HepG2 (cell line): Measurements from ENCODE around the gene SAPCD1. TPM values are rescaled to one million over a fixed set of nuclear protein-coding genes. Genes with fewer than 3 reads are reported as not detected.
A peak's percentile ranks its signal among the peaks of the same experiment; 100 is the strongest.

Experiments used
- CCAR2 ChIP-seq: fragments of 200-400 bp; formaldehyde crosslinking; optimal IDR thresholded peaks from 2 replicates; pipeline ENCODE3; 2018; ENCODE audit warnings: low read depth, mild to moderate bottlenecking, low read length, moderate library complexity
- CEBPB ChIP-seq: IDR thresholded peaks from 2 replicates; pipeline ENCODE4 v1.6.1; 2011; ENCODE audit warnings: low read depth, low read length, improper control_type of control experiment, borderline replicate concordance
- DMAP1 ChIP-seq: IDR thresholded peaks from 2 replicates; pipeline ENCODE4 v1.6.1; 2016
- ERF ChIP-seq: IDR thresholded peaks from 2 replicates; pipeline ENCODE4 v1.6.1; 2018; ENCODE audit warnings: missing biosample characterization, missing genetic modification reagents
- KDM2A ChIP-seq: sonication (generic); formaldehyde crosslinking; IDR thresholded peaks from 2 replicates; pipeline ENCODE4 v1.4.0; 2020; ENCODE audit warnings: low read depth, missing genetic modification reagents, borderline replicate concordance
- KDM3A ChIP-seq: IDR thresholded peaks from 2 replicates; pipeline ENCODE4 v1.6.1; 2018; ENCODE audit warnings: low read depth, missing compliant biosample characterization
- ZC3H4 ChIP-seq: sonication (generic); formaldehyde crosslinking; IDR thresholded peaks from 2 replicates; pipeline ENCODE4 v1.4.0; 2020; ENCODE audit warnings: missing genetic modification reagents, borderline replicate concordance
- ZNF234 ChIP-seq: sonication (generic); formaldehyde crosslinking; conservative IDR thresholded peaks from 2 replicates; pipeline ENCODE4 v1.5.1; 2020; ENCODE audit warnings: mild to moderate bottlenecking, missing genetic modification reagents
- ZNF790 ChIP-seq: sonication (generic); formaldehyde crosslinking; IDR thresholded peaks from 2 replicates; pipeline ENCODE4 v1.8.0; 2022; ENCODE audit warnings: missing genetic modification reagents, mild to moderate bottlenecking, borderline replicate concordance
- ZNF841 ChIP-seq: sonication (generic); formaldehyde crosslinking; IDR thresholded peaks from 2 replicates; pipeline ENCODE4 v1.8.1; 2023; ENCODE audit warnings: missing genetic modification reagents, borderline replicate concordance
- ZSCAN30 ChIP-seq: sonication (generic); formaldehyde crosslinking; IDR thresholded peaks from 2 replicates; pipeline ENCODE4 v1.5.0; 2020; ENCODE audit warnings: mild to moderate bottlenecking, missing genetic modification reagents
- polyA plus RNA-seq, 8 experiments: library from polyadenylated mRNA; depleted of rRNA in 3 of 8; stranded (reverse) in 7 of 8; unstranded in 1 of 8; fragments of >200 nt; fragmentation: Illumina TruSeq in 4 of 8; extraction: Trizol in 4 of 8; gene quantifications; 2 replicates each; pipeline versions ENCODE4 v1.2.1 to v1.2.3, GENCODE V29; 2011 to 2016; ENCODE audit warnings: low read depth in 4 of 8, missing spikeins in 1 of 8, mixed read lengths in 1 of 8; ENCODE audit not compliant: insufficient read depth in 1 of 8
- total RNA-seq, 5 experiments: library from RNA; depleted of rRNA; stranded (reverse); fragments of >200 nt; fragmentation: Illumina TruSeq; extraction: Trizol; gene quantifications; 2 replicates each; pipeline ENCODE4 v1.2.3, GENCODE V29; 2016; ENCODE audit warnings: low read depth in 1 of 5
- TF ChIP-seq, protein P1 (sequence below): sonication (generic); formaldehyde crosslinking; IDR thresholded peaks from 2 replicates; pipeline ENCODE4 v1.5.0; 2020; ENCODE audit warnings: mild to moderate bottlenecking, missing genetic modification reagents, borderline replicate concordance
- TF ChIP-seq, protein P2 (sequence below): sonication (generic); formaldehyde crosslinking; IDR thresholded peaks from 2 replicates; pipeline ENCODE4 v1.8.1; 2023; ENCODE audit warnings: mild to moderate bottlenecking, inconsistent platforms, moderate library complexity, missing genetic modification reagents, borderline replicate concordance
- TF ChIP-seq, protein P3 (sequence below): sonication (generic); formaldehyde crosslinking; IDR thresholded peaks from 2 replicates; pipeline ENCODE4 v1.4.0; 2020; ENCODE audit warnings: mild to moderate bottlenecking, missing genetic modification reagents
- TF ChIP-seq, protein P4 (sequence below): IDR thresholded peaks from 2 replicates; pipeline ENCODE4 v1.6.1; 2016; ENCODE audit warnings: low read depth
- TF ChIP-seq, protein P5 (sequence below): sonication (generic); formaldehyde crosslinking; IDR thresholded peaks from 2 replicates; pipeline ENCODE4; 2020; ENCODE audit warnings: missing genetic modification reagents, mild to moderate bottlenecking, borderline replicate concordance
- TF ChIP-seq, protein P6 (sequence below): sonication (generic); formaldehyde crosslinking; IDR thresholded peaks from 2 replicates; pipeline ENCODE4 v1.9.0; 2021; ENCODE audit warnings: missing genetic modification reagents, borderline replicate concordance

SAPCD1 gene
- total and polyA plus RNA-seq, 2 of the 13 experiments (the other 11 are each of a cell fraction or from before 2014, with no cell fraction given): 2.5 to 3.9 TPM

DNA sequence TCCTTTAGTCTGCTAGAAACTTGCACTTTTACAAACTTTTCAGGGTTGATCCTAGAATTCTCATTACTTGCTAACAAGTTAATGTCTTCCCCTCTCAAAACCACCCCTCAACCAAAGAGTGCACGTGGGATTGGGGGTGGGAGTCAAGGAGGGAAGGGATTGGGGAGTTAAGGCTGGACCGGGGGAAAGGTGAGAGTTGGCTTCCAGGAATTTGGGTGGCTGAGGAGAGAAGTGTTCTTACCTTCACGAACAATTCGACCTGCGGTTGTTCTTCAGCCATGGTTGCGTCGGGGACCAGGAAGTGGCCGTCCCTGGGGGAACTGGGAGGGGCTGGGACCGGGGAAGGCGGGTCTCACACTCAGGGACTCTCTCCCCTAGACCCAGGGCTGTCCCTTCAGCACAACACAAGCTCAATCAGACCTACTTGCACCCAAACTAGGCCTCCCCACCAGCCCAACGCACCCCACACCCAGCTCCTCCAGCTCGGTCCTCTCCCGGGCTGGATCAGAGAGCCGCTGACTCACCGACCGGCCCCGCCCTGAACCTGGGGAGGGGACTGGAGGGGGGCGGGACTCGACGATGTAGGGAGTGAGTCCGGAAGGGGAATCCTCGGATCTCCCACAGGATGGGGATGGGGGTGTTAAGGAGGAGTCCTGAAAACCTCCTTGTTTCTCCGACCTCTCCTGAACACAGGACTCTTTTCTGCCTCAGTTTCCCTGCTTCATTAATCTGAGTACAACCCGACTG is 26.3 kb upstream of the SAPCD1 start, which contains the start of gene CLIC1 (continued):
- TF ChIP-seq, protein P1, sequence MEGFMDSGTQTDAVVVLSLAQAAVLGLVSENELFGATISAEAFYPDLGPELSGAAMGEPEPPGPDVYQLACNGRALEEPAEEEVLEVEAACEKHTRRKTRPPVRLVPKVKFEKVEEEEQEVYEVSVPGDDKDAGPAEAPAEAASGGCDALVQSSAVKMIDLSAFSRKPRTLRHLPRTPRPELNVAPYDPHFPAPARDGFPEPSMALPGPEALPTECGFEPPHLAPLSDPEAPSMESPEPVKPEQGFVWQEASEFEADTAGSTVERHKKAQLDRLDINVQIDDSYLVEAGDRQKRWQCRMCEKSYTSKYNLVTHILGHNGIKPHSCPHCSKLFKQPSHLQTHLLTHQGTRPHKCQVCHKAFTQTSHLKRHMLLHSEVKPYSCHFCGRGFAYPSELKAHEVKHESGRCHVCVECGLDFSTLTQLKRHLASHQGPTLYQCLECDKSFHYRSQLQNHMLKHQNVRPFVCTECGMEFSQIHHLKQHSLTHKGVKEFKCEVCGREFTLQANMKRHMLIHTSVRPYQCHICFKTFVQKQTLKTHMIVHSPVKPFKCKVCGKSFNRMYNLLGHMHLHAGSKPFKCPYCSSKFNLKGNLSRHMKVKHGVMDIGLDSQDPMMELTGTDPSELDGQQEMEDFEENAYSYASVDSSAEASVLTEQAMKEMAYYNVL (CRISPR knock-in tag): 0 out of 2 replicates have a peak, but pooled peaks have one; percentile 15
- TF ChIP-seq, protein P2, sequence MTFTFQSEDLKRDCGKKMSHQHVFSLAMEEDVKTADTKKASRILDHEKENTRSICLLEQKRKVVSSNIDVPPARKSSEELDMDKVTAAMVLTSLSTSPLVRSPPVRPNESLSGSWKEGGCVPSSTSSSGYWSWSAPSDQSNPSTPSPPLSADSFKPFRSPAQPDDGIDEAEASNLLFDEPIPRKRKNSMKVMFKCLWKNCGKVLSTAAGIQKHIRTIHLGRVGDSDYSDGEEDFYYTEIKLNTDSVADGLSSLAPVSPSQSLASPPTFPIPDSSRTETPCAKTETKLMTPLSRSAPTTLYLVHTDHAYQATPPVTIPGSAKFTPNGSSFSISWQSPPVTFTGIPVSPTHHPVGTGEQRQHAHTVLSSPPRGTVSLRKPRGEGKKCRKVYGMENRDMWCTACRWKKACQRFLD (CRISPR knock-in tag): peak; percentile 22; the same call in 1 of the 2 replicates
- TF ChIP-seq, protein P3, sequence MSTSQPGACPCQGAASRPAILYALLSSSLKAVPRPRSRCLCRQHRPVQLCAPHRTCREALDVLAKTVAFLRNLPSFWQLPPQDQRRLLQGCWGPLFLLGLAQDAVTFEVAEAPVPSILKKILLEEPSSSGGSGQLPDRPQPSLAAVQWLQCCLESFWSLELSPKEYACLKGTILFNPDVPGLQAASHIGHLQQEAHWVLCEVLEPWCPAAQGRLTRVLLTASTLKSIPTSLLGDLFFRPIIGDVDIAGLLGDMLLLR (CRISPR knock-in tag): peak; percentile 25; the same call in 1 of the 2 replicates
- TF ChIP-seq DMAP1 (CRISPR knock-in tag) (peak; percentile 89), ZSCAN30 (no peak), KDM3A (CRISPR knock-in tag) (peak; percentile 86), CCAR2 (peak; percentile 8), ZNF790 (CRISPR knock-in tag) (peak; percentile 63; the same call in 1 of the 2 replicates), KDM2A (CRISPR knock-in tag) (peak; percentile 91), ERF (CRISPR knock-in tag) (peak; percentile 72), ZC3H4 (CRISPR knock-in tag) (no peak), ZNF234 (no peak), ZNF841 (CRISPR knock-in tag) (no peak; the same call in 1 of the 2 replicates), CEBPB (no peak)
- TF ChIP-seq, protein P4, sequence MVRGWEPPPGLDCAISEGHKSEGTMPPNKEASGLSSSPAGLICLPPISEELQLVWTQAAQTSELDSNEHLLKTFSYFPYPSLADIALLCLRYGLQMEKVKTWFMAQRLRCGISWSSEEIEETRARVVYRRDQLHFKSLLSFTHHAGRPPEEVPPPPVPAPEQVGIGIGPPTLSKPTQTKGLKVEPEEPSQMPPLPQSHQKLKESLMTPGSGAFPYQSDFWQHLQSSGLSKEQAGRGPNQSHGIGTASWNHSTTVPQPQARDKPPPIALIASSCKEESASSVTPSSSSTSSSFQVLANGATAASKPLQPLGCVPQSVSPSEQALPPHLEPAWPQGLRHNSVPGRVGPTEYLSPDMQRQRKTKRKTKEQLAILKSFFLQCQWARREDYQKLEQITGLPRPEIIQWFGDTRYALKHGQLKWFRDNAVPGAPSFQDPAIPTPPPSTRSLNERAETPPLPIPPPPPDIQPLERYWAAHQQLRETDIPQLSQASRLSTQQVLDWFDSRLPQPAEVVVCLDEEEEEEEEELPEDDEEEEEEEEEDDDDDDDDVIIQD: peak; percentile 82; the same call in 1 of the 2 replicates
- TF ChIP-seq, protein P5, sequence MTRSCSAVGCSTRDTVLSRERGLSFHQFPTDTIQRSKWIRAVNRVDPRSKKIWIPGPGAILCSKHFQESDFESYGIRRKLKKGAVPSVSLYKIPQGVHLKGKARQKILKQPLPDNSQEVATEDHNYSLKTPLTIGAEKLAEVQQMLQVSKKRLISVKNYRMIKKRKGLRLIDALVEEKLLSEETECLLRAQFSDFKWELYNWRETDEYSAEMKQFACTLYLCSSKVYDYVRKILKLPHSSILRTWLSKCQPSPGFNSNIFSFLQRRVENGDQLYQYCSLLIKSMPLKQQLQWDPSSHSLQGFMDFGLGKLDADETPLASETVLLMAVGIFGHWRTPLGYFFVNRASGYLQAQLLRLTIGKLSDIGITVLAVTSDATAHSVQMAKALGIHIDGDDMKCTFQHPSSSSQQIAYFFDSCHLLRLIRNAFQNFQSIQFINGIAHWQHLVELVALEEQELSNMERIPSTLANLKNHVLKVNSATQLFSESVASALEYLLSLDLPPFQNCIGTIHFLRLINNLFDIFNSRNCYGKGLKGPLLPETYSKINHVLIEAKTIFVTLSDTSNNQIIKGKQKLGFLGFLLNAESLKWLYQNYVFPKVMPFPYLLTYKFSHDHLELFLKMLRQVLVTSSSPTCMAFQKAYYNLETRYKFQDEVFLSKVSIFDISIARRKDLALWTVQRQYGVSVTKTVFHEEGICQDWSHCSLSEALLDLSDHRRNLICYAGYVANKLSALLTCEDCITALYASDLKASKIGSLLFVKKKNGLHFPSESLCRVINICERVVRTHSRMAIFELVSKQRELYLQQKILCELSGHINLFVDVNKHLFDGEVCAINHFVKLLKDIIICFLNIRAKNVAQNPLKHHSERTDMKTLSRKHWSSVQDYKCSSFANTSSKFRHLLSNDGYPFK (CRISPR knock-in tag): 0 out of 2 replicates have a peak, but pooled peaks have one; percentile 22
- TF ChIP-seq, protein P6, sequence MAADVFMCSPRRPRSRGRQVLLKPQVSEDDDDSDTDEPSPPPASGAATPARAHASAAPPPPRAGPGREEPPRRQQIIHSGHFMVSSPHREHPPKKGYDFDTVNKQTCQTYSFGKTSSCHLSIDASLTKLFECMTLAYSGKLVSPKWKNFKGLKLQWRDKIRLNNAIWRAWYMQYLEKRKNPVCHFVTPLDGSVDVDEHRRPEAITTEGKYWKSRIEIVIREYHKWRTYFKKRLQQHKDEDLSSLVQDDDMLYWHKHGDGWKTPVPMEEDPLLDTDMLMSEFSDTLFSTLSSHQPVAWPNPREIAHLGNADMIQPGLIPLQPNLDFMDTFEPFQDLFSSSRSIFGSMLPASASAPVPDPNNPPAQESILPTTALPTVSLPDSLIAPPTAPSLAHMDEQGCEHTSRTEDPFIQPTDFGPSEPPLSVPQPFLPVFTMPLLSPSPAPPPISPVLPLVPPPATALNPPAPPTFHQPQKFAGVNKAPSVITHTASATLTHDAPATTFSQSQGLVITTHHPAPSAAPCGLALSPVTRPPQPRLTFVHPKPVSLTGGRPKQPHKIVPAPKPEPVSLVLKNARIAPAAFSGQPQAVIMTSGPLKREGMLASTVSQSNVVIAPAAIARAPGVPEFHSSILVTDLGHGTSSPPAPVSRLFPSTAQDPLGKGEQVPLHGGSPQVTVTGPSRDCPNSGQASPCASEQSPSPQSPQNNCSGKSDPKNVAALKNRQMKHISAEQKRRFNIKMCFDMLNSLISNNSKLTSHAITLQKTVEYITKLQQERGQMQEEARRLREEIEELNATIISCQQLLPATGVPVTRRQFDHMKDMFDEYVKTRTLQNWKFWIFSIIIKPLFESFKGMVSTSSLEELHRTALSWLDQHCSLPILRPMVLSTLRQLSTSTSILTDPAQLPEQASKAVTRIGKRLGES (CRISPR knock-in tag): no peak
